ENCODE data around the gene DHTKD1.
"Not testable (repeated sequence)": the region's sequence is repeated elsewhere in the genome, so short reads cannot be mapped to it uniquely, and the experiment has no call there.

DHTKD1 gene

GRCh38 chr10:12045596-12045995 lies 23.2 kb upstream of the DHTKD1 start:
- DNase-seq (no peak), ATAC-seq (replicated peaks) (no peak)
- peaks cover 10 to 25% of the 10 kb centered on the region in 2 donors for H3K4me1 Mint-ChIP-seq
- H3K27ac Mint-ChIP-seq, result no peak overlapping the region
- H3K9me3 Mint-ChIP-seq, result no peaks in the 10 kb centered on the region
- H3K27me3 Mint-ChIP-seq, result no peaks in the 10 kb centered on the region
- H3K4me3 Mint-ChIP-seq, result no peak overlapping the region
- peaks cover 3 to 6% of the 10 kb centered on the region in 2 donors for H3K36me3 Mint-ChIP-seq

GRCh38 chr10:12048547-12048946 lies 20.2 kb upstream of the DHTKD1 start:
- DNase-seq (no peak), ATAC-seq (replicated peaks) (no peak)
- Mint-ChIP-seq H3K4me3 (peak overlapping the region in 1 of 2 donors; percentile 3), H3K9me3 (no peaks in the 10 kb centered on the region), H3K4me1 (peaks cover 13 to 42% of the 10 kb centered on the region in 2 donors), H3K36me3 (no peaks in the 10 kb centered on the region), H3K27me3 (no peaks in the 10 kb centered on the region), H3K27ac (peak overlapping the region; percentile 70)

- ATAC-seq (replicated peaks) (no peak), DNase-seq (no peak)
- Mint-ChIP-seq H3K4me1 (peaks cover 13 to 40% of the 10 kb centered on the region in 2 donors), H3K27ac (peak overlapping the region; percentile 69), H3K9me3 (no peaks in the 10 kb centered on the region), H3K4me3 (no peak overlapping the region), H3K27me3 (no peaks in the 10 kb centered on the region), H3K36me3 (no peaks in the 10 kb centered on the region)
These were observed 18.2 kb upstream of the DHTKD1 start for GRCh38 chr10:12050528-12050927.

GRCh38 chr10:12051241-12051640 lies 17.5 kb upstream of the DHTKD1 start:
- Mint-ChIP-seq H3K27ac (peak overlapping the region; percentile 80), H3K4me1 (peaks cover 13 to 40% of the 10 kb centered on the region in 2 donors), H3K9me3 (no peaks in the 10 kb centered on the region), H3K27me3 (no peaks in the 10 kb centered on the region), H3K36me3 (no peaks in the 10 kb centered on the region), H3K4me3 (no peak overlapping the region)
- DNase-seq (no peak), ATAC-seq (replicated peaks) (peak; percentile 37 to 50)

- no peak for ATAC-seq (replicated peaks)
- Mint-ChIP-seq H3K9me3 (no peaks in the 10 kb centered on the region), H3K36me3 (no peaks in the 10 kb centered on the region), H3K4me3 (no peak overlapping the region), H3K4me1 (peaks cover 5 to 30% of the 10 kb centered on the region in 2 donors), H3K27me3 (no peaks in the 10 kb centered on the region), H3K27ac (no peak overlapping the region)
- no peak for DNase-seq
These were observed 13.0 kb upstream of the DHTKD1 start for GRCh38 chr10:12055732-12056131.

- DNase-seq (no peak), ATAC-seq (replicated peaks) (no peak)
- Mint-ChIP-seq H3K9me3 (no peaks in the 10 kb centered on the region), H3K27me3 (no peaks in the 10 kb centered on the region), H3K4me3 (no peak overlapping the region), H3K36me3 (no peaks in the 10 kb centered on the region), H3K27ac (no peak overlapping the region), H3K4me1 (peaks cover 0 to 20% of the 10 kb centered on the region in 2 donors)
These were observed 12.0 kb upstream of the DHTKD1 start for GRCh38 chr10:12056748-12057147.

- H3K36me3 Mint-ChIP-seq, result no peaks in the 10 kb centered on the region
- ATAC-seq (replicated peaks), result no peak
These were observed 7.6 kb upstream of the DHTKD1 start for GRCh38 chr10:12061124-12061523.

GRCh38 chr10:12062754-12063482 lies 5.8 kb upstream of the DHTKD1 start:
- ATAC-seq (replicated peaks) (peak in 1 of 2 donors; percentile 18), DNase-seq (no peak)
- Mint-ChIP-seq H3K4me1 (no peaks in the 10 kb centered on the region), H3K36me3 (no peaks in the 10 kb centered on the region), H3K27ac (no peak overlapping the region), H3K4me3 (no peak overlapping the region), H3K9me3 (no peaks in the 10 kb centered on the region), H3K27me3 (no peaks in the 10 kb centered on the region)

More at GRCh38 chr10:12061124-12061523, 7.6 kb upstream of the DHTKD1 start:
- no peaks in the 10 kb centered on the region for H3K27me3 Mint-ChIP-seq
- H3K9me3 Mint-ChIP-seq, result no peaks in the 10 kb centered on the region
- H3K27ac Mint-ChIP-seq, result no peak overlapping the region
- no peak for DNase-seq
- no peaks in the 10 kb centered on the region for H3K4me1 Mint-ChIP-seq
- H3K4me3 Mint-ChIP-seq, result no peak overlapping the region

- no peak for DNase-seq
- Mint-ChIP-seq H3K4me1 (peaks cover 0 to 4% of the 10 kb centered on the region in 2 donors), H3K9me3 (no peaks in the 10 kb centered on the region), H3K27ac (peak overlapping the region; percentile 33), H3K4me3 (no peak overlapping the region), H3K27me3 (no peaks in the 10 kb centered on the region), H3K36me3 (no peaks in the 10 kb centered on the region)
- no peak for ATAC-seq (replicated peaks)
These were observed 5.3 kb upstream of the DHTKD1 start for GRCh38 chr10:12063483-12063818.

- no peak overlapping the region for H3K4me3 Mint-ChIP-seq
- ATAC-seq (replicated peaks) (no peak), DNase-seq (no peak)
- H3K4me1 Mint-ChIP-seq, result peaks cover 11 to 30% of the 10 kb centered on the region in 2 donors
- H3K9me3 Mint-ChIP-seq, result no peaks in the 10 kb centered on the region
- H3K27ac Mint-ChIP-seq, result no peak overlapping the region
- H3K27me3 Mint-ChIP-seq, result no peaks in the 10 kb centered on the region
- peaks cover 4 to 7% of the 10 kb centered on the region in 2 donors for H3K36me3 Mint-ChIP-seq
These were observed 1.4 kb upstream of the DHTKD1 start for GRCh38 chr10:12067336-12067735.

GRCh38 chr10:12071441-12071840 lies 2.7 kb downstream of the DHTKD1 start:
- H3K27ac Mint-ChIP-seq; H3K27me3 Mint-ChIP-seq; H3K4me3 Mint-ChIP-seq; H3K9me3 Mint-ChIP-seq; ATAC-seq (replicated peaks); DNase-seq: not testable (repeated sequence)
- H3K36me3 Mint-ChIP-seq, result peaks cover 6 to 22% of the 10 kb centered on the region in 2 donors
- H3K4me1 Mint-ChIP-seq, result peaks cover 25 to 52% of the 10 kb centered on the region in 2 donors

GRCh38 chr10:12073526-12073925 lies 4.8 kb downstream of the DHTKD1 start:
- Mint-ChIP-seq H3K27ac (peak overlapping the region; percentile 97), H3K4me1 (peaks cover 38 to 63% of the 10 kb centered on the region in 2 donors), H3K27me3 (no peaks in the 10 kb centered on the region), H3K4me3 (peak overlapping the region in 1 of 2 donors; percentile 28), H3K36me3 (peaks cover 19 to 29% of the 10 kb centered on the region in 2 donors), H3K9me3 (no peaks in the 10 kb centered on the region)
- DNase-seq, result no peak
- ATAC-seq (replicated peaks), result no peak

GRCh38 chr10:12077580-12078180 lies 8.9 kb downstream of the DHTKD1 start:
- Mint-ChIP-seq H3K9me3 (no peaks in the 10 kb centered on the region), H3K27ac (peak overlapping the region; percentile 95), H3K4me1 (peaks cover 38 to 72% of the 10 kb centered on the region in 2 donors), H3K36me3 (peaks cover 34 to 48% of the 10 kb centered on the region in 2 donors), H3K27me3 (no peaks in the 10 kb centered on the region), H3K4me3 (peak overlapping the region; percentile 64 to 73)
- DNase-seq (peak; percentile 53), ATAC-seq (replicated peaks) (peak; percentile 77 to 78)

GRCh38 chr10:12081470-12081869 lies 12.7 kb downstream of the DHTKD1 start:
- Mint-ChIP-seq H3K4me1 (peaks cover 29 to 76% of the 10 kb centered on the region in 2 donors), H3K9me3 (no peaks in the 10 kb centered on the region), H3K36me3 (peaks cover 41 to 46% of the 10 kb centered on the region in 2 donors), H3K27ac (peak overlapping the region; percentile 14), H3K27me3 (no peaks in the 10 kb centered on the region), H3K4me3 (no peak overlapping the region)
- ATAC-seq (replicated peaks) (no peak), DNase-seq (no peak)
